ENCODE measurements around the gene FGF7.
"Not testable (repeated sequence)": the region's sequence is repeated elsewhere in the genome, so short reads cannot be mapped to it uniquely, and the experiment has no call there.

Gene FGF7

DNA sequence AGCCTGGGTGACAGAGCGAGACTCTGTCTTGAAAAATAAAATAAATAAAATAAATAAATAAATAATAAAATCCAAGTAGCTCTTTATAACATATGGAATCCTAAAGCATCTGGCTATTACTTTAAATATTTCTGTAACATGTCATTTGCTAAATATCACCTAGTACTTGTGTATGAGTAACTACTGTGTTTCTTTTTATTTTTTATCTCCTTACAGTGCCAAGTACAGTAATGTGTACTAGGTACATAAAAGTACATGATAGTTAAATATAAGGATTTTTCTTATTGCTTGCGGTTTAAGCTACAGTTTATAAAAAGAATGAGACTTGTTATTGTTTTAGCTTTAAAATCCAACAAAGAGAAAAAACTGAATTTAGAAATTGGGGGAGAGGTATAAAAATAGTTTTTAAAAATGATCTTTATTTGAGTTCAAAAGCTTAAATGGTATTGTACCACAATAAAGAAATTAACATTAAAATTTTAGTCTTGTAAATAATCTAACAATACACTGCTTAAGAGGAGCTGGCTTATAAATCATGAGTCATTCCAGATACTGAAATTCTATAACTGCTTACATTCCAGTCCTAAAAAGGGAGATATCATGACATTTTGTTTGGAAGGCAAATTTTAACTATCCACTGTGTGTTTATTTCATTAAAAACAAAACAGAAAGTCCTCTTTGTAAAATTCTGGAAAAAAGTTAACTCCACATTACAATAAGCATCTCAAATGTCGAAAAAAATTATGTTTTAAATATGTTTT, 73.1 kb downstream of the FGF7 start:
- no peak for DNase-seq

GRCh38 chr15:49501586-49501985, 78.5 kb downstream of the FGF7 start:
- no peak for DNase-seq

GRCh38 chr15:49506341-49506740, 83.3 kb downstream of the FGF7 start:
- no peak for DNase-seq

DNA sequence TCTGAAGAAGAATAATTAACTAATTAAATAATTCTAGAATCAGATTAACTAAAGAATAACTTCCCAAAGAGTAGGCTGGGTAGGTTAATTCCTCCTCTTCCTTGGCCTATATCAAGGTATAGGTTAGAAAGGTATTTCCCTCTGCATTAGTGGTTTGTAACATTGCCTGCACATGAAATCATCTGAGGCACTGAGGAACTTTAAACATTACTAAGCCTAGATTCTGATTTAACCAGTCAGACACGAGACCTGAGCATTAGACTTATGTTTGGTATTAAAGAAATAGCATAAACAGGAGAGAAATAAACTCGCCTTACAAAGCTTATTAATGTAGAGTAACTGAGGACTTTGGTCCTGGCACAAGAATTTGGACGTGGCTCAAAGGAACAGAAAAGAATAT, 84.2 kb downstream of the FGF7 start:
- DNase-seq = no peak

GRCh38 chr15:49512739-49513138, 89.7 kb downstream of the FGF7 start:
- DNase-seq = not testable (repeated sequence)

DNA sequence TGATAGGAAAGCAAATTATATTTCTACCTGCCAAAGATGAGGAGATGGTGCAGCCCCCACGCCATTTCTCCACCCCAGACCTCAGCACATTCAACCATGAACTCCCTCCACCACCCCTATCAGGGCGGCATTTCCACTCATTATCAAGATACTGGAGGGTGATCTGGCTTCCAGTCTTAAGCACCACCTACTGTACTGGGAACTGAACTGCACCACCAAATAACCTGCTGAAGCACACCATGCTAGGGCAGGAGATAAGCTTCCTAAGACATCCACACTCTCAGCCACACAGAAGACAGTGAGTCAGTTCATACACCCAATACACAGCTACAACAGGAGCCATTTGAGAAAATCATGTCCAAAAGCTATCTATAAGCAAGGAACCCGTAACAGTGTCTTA, 98.8 kb downstream of the FGF7 start:
- DNase-seq = no peak

DNA sequence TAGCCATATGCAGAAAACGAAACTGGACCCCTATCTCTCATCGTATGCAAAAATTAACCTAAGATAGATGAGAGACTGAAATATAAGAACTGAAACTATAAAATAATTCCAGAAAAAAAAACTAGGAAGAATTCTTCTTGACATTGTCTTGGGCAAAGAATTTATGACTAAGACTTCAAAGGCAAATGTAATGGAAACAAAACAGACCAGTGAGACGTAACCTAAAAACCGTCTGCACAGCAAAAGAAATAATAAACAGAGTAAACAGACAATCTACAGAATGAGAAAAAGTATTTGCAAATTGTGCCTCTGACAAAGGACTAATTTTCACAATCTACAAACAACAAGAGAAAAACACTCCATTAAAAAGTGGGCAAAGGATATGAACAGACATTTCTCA, 105.2 kb downstream of the FGF7 start:
- DNase-seq = no peak

DNA sequence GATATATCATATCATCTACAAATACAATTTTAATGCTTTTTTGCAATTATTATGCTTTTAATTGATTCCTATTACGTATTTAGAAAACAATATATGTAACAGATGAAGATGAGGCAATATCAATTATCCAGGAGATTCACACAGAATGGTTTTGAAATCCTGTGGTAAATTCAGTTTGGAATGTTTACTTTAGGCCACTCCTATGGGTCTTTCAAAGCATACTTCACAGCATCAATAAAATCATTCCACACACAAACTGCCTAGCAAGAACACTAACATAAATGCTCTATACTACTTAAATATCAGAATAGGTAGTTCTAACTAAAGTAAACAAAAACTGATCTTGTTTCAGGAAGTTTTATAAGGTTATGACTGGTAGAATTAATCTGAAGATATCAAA, 107.0 kb downstream of the FGF7 start:
- DNase-seq = no peak
